HT1080 (cell line): ENCODE results near the gene WAC. TPM values are rescaled to one million over a fixed set of nuclear protein-coding genes. Genes with fewer than 3 reads are reported as not detected.

ENCODE experiments used
- DNase-seq: peaks from one replicate; pipeline ENCODE4 v3.0.0-alpha.2; 2015; ENCODE audit warnings: low read depth
- total RNA-seq: library from RNA; depleted of rRNA; stranded (reverse); fragments of >200 nt; shearing (Covaris generic); gene quantifications from 2 replicates; pipeline ENCODE4 v1.2.3, GENCODE V29; 2014

The WAC gene
- total RNA-seq, 1 experiment from 2014 or later: 65.5 TPM

- DNase-seq: no peak
These were observed 9.1 kb upstream of the WAC start for GRCh38 chr10:28523725-28524252.

GRCh38 chr10:28530751-28531150, 2.2 kb upstream of the WAC start:
- peak; percentile 12 for DNase-seq

- DNase-seq: no peak
These were observed 257 bp downstream of the WAC start for GRCh38 chr10:28533186-28533564.

- no peak for DNase-seq
These were observed 820 bp downstream of the WAC start for GRCh38 chr10:28533571-28534304.

GRCh38 chr10:28535846-28536245, 2.9 kb downstream of the WAC start:
- no peak for DNase-seq

GRCh38 chr10:28538595-28538994, 5.7 kb downstream of the WAC start:
- no peak for DNase-seq

- no peak for DNase-seq
These were observed 7.2 kb downstream of the WAC start for GRCh38 chr10:28540145-28540544.

- no peak for DNase-seq
These were observed 8.9 kb downstream of the WAC start for GRCh38 chr10:28541717-28542365.

GRCh38 chr10:28542728-28543127, 9.8 kb downstream of the WAC start:
- DNase-seq: no peak

- no peak for DNase-seq
These were observed 11.1 kb downstream of the WAC start for GRCh38 chr10:28544058-28544457.

- DNase-seq: no peak
These were observed 13.2 kb downstream of the WAC start for GRCh38 chr10:28545967-28546644.

- no peak for DNase-seq
These were observed 16.0 kb downstream of the WAC start for GRCh38 chr10:28548781-28549498.

GRCh38 chr10:28551086-28551485, 18.2 kb downstream of the WAC start:
- peak; percentile 61 for DNase-seq

GRCh38 chr10:28552775-28553174, 19.9 kb downstream of the WAC start:
- DNase-seq: no peak

- DNase-seq: no peak
These were observed 21.1 kb downstream of the WAC start for GRCh38 chr10:28554009-28554408.

- DNase-seq: no peak
These were observed 22.0 kb downstream of the WAC start for GRCh38 chr10:28554952-28555351.

GRCh38 chr10:28555358-28555757, 22.4 kb downstream of the WAC start:
- DNase-seq: no peak

GRCh38 chr10:28556142-28556541, 23.2 kb downstream of the WAC start:
- no peak for DNase-seq

- DNase-seq: no peak
These were observed 25.3 kb downstream of the WAC start for GRCh38 chr10:28558186-28558585.

- DNase-seq: no peak
These were observed 26.1 kb downstream of the WAC start for GRCh38 chr10:28558923-28559508.

- DNase-seq: no peak
These were observed 26.7 kb downstream of the WAC start for GRCh38 chr10:28559618-28560017.
